HepG2 (cell line): ENCODE measurements around the gene IGFN1. TPM values are rescaled to one million over a fixed set of nuclear protein-coding genes. Genes with fewer than 3 reads are reported as not detected.

ENCODE experiments used
- ATAC-seq: fragments of 200-7000 bp; cut with Tn5 transposase; 3 replicates; pipeline ENCODE4 v1.9.1; 2020; ENCODE audit warnings: mild to moderate bottlenecking, moderate library complexity
- BruUV-seq: library from RNA; stranded (reverse); fragments of 400-500 nt; replicated peaks from 2 replicates; lab custom pipeline; 2021; lab: Mats Ljungman, UMichigan
- CTCF ChIA-PET: fragments of 300-600 bp; formaldehyde crosslinking; extraction: SDS; loops from one replicate; lab custom pipeline; 2021; ENCODE audit warnings: low total read pairs, inconsistent platforms, low intra/inter-chr PET ratio; lab: Yijun Ruan, JAX
- POLR2A ChIA-PET: fragments of 350-600 bp; sonication (Branson Sonifier 250); formaldehyde crosslinking; loops from one replicate; lab custom pipeline; 2020; ENCODE audit warnings: antibody characterized with exemption, inconsistent platforms; lab: Yijun Ruan, JAX
- DNase-seq: peaks from one replicate; pipeline ENCODE4 v3.0.0-alpha.2; 2015; ENCODE audit warnings: low spot score
- FAIRE-seq: peaks from 3 replicates; lab custom pipeline; 2011; peaks lifted over from hg19 to GRCh38; lab: Jason Lieb, UNC
- H2AFZ ChIP-seq: one replicate; pipeline ENCODE4 v1.6.1; 2011; ENCODE audit warnings: low read length, inconsistent platforms
- H3K27ac ChIP-seq: fragments of 300-600 bp; 3 replicates; pipeline ENCODE4 v1.8.0; 2011; ENCODE audit warnings: mixed run types, mild to moderate bottlenecking, mixed read lengths, low read length, inconsistent platforms; ENCODE audit not compliant: insufficient read depth; ENCODE audit errors: extremely low read length
- H3K27me3 ChIP-seq, 2 experiments: fragments of 200-600 bp in 1 of 2; 2 replicates in 1 of 2; 3 replicates in 1 of 2; pipeline versions ENCODE4 v1.6.0 to v1.8.0; 2011; ENCODE audit warnings: low read length in 2 of 2, mild to moderate bottlenecking in 2 of 2, moderate library complexity in 2 of 2, inconsistent platforms in 1 of 2; ENCODE audit not compliant: insufficient read depth in 2 of 2, control insufficient read depth in 1 of 2
- H3K36me3 ChIP-seq, 2 experiments: fragments of 200-600 bp in 1 of 2; replicated peaks in 1 of 2; 2 replicates in 1 of 2; 3 replicates in 1 of 2; pipeline versions ENCODE4 v1.5.1 to v1.8.0; 2011; ENCODE audit warnings: low read length in 2 of 2, inconsistent platforms in 1 of 2; ENCODE audit not compliant: insufficient read depth in 2 of 2, control insufficient read depth in 1 of 2
- H3K4me1 ChIP-seq: 2 replicates; pipeline ENCODE4 v1.5.1; 2012; ENCODE audit warnings: low read length, inconsistent platforms; ENCODE audit not compliant: insufficient read depth
- H3K4me2 ChIP-seq: 2 replicates; pipeline ENCODE4 v1.6.0; 2011; ENCODE audit warnings: low read depth, low read length, inconsistent platforms
- H3K4me3 ChIP-seq, 3 experiments: fragments of 200-600 bp in 1 of 3; sonication (generic), shearing (Covaris generic) in 1 of 3; replicated peaks in 1 of 3; 2 replicates each; pipeline ENCODE4 v1.5.1; 2011 to 2016; ENCODE audit warnings: low read length in 3 of 3, inconsistent platforms in 2 of 3, low read depth in 2 of 3, mild to moderate bottlenecking in 2 of 3, control low read depth in 1 of 3, mixed read lengths in 1 of 3; ENCODE audit not compliant: insufficient read depth in 1 of 3
- H3K79me2 ChIP-seq: one replicate; pipeline ENCODE4 v1.6.1; 2011; ENCODE audit warnings: low read length, inconsistent platforms; ENCODE audit not compliant: insufficient read depth
- H3K9ac ChIP-seq: 2 replicates; pipeline ENCODE4 v1.6.0; 2011; ENCODE audit warnings: mild to moderate bottlenecking, low read depth, low read length, inconsistent platforms; ENCODE audit not compliant: insufficient read depth
- H3K9me3 ChIP-seq: 2 replicates; pipeline ENCODE4 v1.5.1; 2012; ENCODE audit warnings: mild to moderate bottlenecking, low read length
- H4K20me1 ChIP-seq: 2 replicates; pipeline ENCODE4 v1.6.0; 2011; ENCODE audit warnings: inconsistent platforms, mild to moderate bottlenecking, low read length, moderate library complexity; ENCODE audit not compliant: insufficient read depth
- ARNTL ChIP-seq: sonication (generic); formaldehyde crosslinking; IDR thresholded peaks from 2 replicates; pipeline ENCODE4 v1.4.0; 2020; ENCODE audit warnings: mild to moderate bottlenecking, missing genetic modification reagents
- FOXK1 ChIP-seq: sonication (generic); formaldehyde crosslinking; IDR thresholded peaks from 2 replicates; pipeline ENCODE4 v1.4.0; 2020; ENCODE audit warnings: low read depth, missing genetic modification reagents, borderline replicate concordance
- HMG20B ChIP-seq: conservative IDR thresholded peaks from 2 replicates; pipeline ENCODE4 v1.6.1; 2016; ENCODE audit warnings: missing genetic modification reagents, missing compliant biosample characterization
- ISL2 ChIP-seq: sonication (generic); formaldehyde crosslinking; IDR thresholded peaks from 2 replicates; pipeline ENCODE4 v1.5.0; 2020; ENCODE audit warnings: missing genetic modification reagents
- PCBP1 ChIP-seq: fragments of 200-400 bp; formaldehyde crosslinking; IDR thresholded peaks from 2 replicates; pipeline ENCODE4 v1.6.1; 2017; ENCODE audit warnings: mild to moderate bottlenecking, low read depth, low read length, borderline replicate concordance
- POLR2G ChIP-seq: fragments of 200-400 bp; formaldehyde crosslinking; IDR thresholded peaks from 2 replicates; pipeline ENCODE4 v1.6.1; 2018; ENCODE audit warnings: mild to moderate bottlenecking, low read depth, low read length, moderate library complexity
- PPARG ChIP-seq: conservative IDR thresholded peaks from 2 replicates; pipeline ENCODE4 v1.6.1; 2016; ENCODE audit warnings: missing biosample characterization, missing genetic modification reagents
- SMARCC2 ChIP-seq: fragments of 450-650 bp; IDR thresholded peaks from 2 replicates; pipeline ENCODE4 v1.6.1; 2017; ENCODE audit warnings: antibody characterized with exemption, mild to moderate bottlenecking
- TOPORS ChIP-seq: sonication (generic); formaldehyde crosslinking; IDR thresholded peaks from 2 replicates; pipeline ENCODE4 v1.8.0; 2023; ENCODE audit warnings: mild to moderate bottlenecking, missing genetic modification reagents
- ZBTB8A ChIP-seq: sonication (generic); formaldehyde crosslinking; IDR thresholded peaks from 2 replicates; pipeline ENCODE4 v1.4.0; 2020; ENCODE audit warnings: mild to moderate bottlenecking, low read depth, missing genetic modification reagents, borderline replicate concordance
- ZNF547 ChIP-seq: sonication (generic); formaldehyde crosslinking; IDR thresholded peaks from 2 replicates; pipeline ENCODE4 v1.5.1; 2020; ENCODE audit warnings: mild to moderate bottlenecking, missing genetic modification reagents
- ZSCAN20 ChIP-seq: sonication (generic); formaldehyde crosslinking; IDR thresholded peaks from 2 replicates; pipeline ENCODE4 v1.4.0; 2020; ENCODE audit warnings: missing genetic modification reagents, mild to moderate bottlenecking, borderline replicate concordance
- WGBS: methylation state at CpG from one replicate; pipeline ENCODE4 v1.1.6; 2017; ENCODE audit warnings: low lambda C conversion rate; 5-methylcytosine and 5-hydroxymethylcytosine counted together
- in situ Hi-C: cut with HindIII; loops from 2 replicates; pipeline ENCODE4 v1.10.0; 2017; ENCODE audit warnings: low pct_unique_long_range_greater_than_20kb; ENCODE audit not compliant: extremely low pct_ligation_motif_present
- intact Hi-C: fragments of 100-400 bp; cut with micrococcal nuclease; formaldehyde crosslinking; loops from one replicate; pipeline ENCODE4 v1.10.0; 2022; ENCODE audit not compliant: unreplicated experiment
- polyA plus RNA-seq, 8 experiments: library from polyadenylated mRNA; depleted of rRNA in 3 of 8; stranded (reverse) in 7 of 8; unstranded in 1 of 8; fragments of >200 nt; fragmentation: Illumina TruSeq in 4 of 8; extraction: Trizol in 4 of 8; gene quantifications; 2 replicates each; pipeline versions ENCODE4 v1.2.1 to v1.2.3, GENCODE V29; 2011 to 2016; ENCODE audit warnings: low read depth in 4 of 8, missing spikeins in 1 of 8, mixed read lengths in 1 of 8; ENCODE audit not compliant: insufficient read depth in 1 of 8
- total RNA-seq, 5 experiments: library from RNA; depleted of rRNA; stranded (reverse); fragments of >200 nt; fragmentation: Illumina TruSeq; extraction: Trizol; gene quantifications; 2 replicates each; pipeline ENCODE4 v1.2.3, GENCODE V29; 2016; ENCODE audit warnings: low read depth in 1 of 5
- TF ChIP-seq, protein P1 (sequence below): sonication (generic); formaldehyde crosslinking; IDR thresholded peaks from 2 replicates; pipeline ENCODE4 v1.8.0; 2022; ENCODE audit warnings: mild to moderate bottlenecking, missing genetic modification reagents, borderline replicate concordance
- TF ChIP-seq, protein P2 (sequence below): sonication (generic); formaldehyde crosslinking; IDR thresholded peaks from 2 replicates; pipeline ENCODE4 v1.4.0; 2020; ENCODE audit warnings: missing genetic modification reagents
- TF ChIP-seq, protein P3 (sequence below): sonication (generic); formaldehyde crosslinking; IDR thresholded peaks from 2 replicates; pipeline ENCODE4 v1.4.0; 2020; ENCODE audit warnings: missing genetic modification reagents, borderline replicate concordance
- TF ChIP-seq, protein P4 (sequence below): sonication (generic); formaldehyde crosslinking; conservative IDR thresholded peaks from 2 replicates; pipeline ENCODE4 v1.8.0; 2022; ENCODE audit warnings: missing genetic modification reagents

IGFN1 gene
- total and polyA plus RNA-seq, 2 of the 13 experiments (the other 11 are each of a cell fraction or from before 2014, with no cell fraction given), result 0.04 to 0.05 TPM

DNA sequence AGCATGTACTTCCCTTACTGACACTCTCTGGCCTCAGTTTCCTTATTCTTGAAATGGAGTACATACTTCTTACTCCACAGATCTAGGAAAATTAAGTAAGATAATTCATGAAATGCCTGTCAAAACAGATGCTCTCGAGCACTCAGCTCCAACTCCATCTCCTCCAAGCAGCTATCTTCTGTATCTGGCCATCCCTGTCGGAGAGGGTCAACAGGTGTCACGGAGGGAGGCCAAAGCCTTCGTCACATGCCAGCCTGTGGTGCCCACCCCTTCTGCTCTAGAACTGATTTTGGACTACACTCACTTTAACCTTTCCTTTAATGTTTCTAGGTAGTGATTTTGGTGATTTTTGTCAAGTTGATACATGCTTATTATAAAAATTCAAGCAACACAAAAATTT lies 73.9 kb downstream of the IGFN1 start (continued):
- TF ChIP-seq, protein P1, sequence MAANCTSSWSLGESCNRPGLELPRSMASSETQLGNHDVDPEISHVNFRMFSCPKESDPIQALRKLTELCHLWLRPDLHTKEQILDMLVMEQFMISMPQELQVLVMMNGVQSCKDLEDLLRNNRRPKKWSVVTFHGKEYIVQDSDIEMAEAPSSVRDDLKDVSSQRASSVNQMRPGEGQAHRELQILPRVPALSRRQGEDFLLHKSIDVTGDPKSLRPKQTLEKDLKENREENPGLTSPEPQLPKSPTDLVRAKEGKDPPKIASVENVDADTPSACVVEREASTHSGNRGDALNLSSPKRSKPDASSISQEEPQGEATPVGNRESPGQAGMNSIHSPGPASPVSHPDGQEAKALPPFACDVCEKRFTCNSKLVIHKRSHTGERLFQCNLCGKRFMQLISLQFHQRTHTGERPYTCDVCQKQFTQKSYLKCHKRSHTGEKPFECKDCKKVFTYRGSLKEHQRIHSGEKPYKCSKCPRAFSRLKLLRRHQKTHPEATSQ (CRISPR knock-in tag), result no peak
- TF ChIP-seq, protein P2, sequence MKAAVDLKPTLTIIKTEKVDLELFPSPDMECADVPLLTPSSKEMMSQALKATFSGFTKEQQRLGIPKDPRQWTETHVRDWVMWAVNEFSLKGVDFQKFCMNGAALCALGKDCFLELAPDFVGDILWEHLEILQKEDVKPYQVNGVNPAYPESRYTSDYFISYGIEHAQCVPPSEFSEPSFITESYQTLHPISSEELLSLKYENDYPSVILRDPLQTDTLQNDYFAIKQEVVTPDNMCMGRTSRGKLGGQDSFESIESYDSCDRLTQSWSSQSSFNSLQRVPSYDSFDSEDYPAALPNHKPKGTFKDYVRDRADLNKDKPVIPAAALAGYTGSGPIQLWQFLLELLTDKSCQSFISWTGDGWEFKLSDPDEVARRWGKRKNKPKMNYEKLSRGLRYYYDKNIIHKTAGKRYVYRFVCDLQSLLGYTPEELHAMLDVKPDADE, result no peak
- TF ChIP-seq ZNF547 (CRISPR knock-in tag), result no peak
- no peak for TF ChIP-seq ARNTL (CRISPR knock-in tag)
- no peak for TF ChIP-seq ISL2 (CRISPR knock-in tag)

DNA sequence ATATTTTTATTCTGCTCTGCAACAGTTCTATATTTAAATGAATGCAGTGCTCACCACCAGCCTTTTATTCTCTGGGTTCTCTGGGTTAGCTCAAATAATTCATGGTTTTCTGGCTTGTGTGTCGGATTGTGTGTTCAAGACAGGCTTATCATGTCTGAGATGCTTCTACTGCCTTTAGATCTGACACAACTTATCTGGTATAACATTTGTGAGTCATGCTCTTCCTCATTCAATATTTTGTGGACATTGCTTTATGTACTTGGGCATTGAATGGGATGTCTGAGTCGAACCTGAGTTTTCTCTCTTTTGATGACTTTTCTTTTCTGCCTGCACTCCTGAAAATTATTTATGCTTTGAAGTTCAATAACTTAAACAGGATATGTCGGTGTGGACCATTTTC lies 75.1 kb downstream of the IGFN1 start:
- intact Hi-C loops (no loop called here), in situ Hi-C loops (no loop called here)
- TF ChIP-seq HMG20B (CRISPR knock-in tag), result no peak
- TF ChIP-seq, protein P3, sequence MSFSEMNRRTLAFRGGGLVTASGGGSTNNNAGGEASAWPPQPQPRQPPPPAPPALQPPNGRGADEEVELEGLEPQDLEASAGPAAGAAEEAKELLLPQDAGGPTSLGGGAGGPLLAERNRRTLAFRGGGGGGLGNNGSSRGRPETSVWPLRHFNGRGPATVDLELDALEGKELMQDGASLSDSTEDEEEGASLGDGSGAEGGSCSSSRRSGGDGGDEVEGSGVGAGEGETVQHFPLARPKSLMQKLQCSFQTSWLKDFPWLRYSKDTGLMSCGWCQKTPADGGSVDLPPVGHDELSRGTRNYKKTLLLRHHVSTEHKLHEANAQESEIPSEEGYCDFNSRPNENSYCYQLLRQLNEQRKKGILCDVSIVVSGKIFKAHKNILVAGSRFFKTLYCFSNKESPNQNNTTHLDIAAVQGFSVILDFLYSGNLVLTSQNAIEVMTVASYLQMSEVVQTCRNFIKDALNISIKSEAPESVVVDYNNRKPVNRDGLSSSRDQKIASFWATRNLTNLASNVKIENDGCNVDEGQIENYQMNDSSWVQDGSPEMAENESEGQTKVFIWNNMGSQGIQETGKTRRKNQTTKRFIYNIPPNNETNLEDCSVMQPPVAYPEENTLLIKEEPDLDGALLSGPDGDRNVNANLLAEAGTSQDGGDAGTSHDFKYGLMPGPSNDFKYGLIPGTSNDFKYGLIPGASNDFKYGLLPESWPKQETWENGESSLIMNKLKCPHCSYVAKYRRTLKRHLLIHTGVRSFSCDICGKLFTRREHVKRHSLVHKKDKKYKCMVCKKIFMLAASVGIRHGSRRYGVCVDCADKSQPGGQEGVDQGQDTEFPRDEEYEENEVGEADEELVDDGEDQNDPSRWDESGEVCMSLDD (CRISPR knock-in tag), result no peak
- TF ChIP-seq ZSCAN20 (CRISPR knock-in tag), result no peak
- no peak for TF ChIP-seq TOPORS
- TF ChIP-seq PCBP1, result no peak
- no peak for TF ChIP-seq FOXK1 (CRISPR knock-in tag)
- TF ChIP-seq, protein P4, sequence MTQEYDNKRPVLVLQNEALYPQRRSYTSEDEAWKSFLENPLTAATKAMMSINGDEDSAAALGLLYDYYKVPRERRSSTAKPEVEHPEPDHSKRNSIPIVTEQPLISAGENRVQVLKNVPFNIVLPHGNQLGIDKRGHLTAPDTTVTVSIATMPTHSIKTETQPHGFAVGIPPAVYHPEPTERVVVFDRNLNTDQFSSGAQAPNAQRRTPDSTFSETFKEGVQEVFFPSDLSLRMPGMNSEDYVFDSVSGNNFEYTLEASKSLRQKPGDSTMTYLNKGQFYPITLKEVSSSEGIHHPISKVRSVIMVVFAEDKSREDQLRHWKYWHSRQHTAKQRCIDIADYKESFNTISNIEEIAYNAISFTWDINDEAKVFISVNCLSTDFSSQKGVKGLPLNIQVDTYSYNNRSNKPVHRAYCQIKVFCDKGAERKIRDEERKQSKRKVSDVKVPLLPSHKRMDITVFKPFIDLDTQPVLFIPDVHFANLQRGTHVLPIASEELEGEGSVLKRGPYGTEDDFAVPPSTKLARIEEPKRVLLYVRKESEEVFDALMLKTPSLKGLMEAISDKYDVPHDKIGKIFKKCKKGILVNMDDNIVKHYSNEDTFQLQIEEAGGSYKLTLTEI (CRISPR knock-in tag), result no peak
- no peak for TF ChIP-seq SMARCC2
- TF ChIP-seq PPARG, result no peak
- no peak for TF ChIP-seq POLR2G
- no peak for TF ChIP-seq ZBTB8A (CRISPR knock-in tag)

More for the DNA sequence above, 75.1 kb downstream of the IGFN1 start:
- BruUV-seq, result no TSS peak
- no peak overlapping the region for H3K27ac ChIP-seq
- H3K27me3 ChIP-seq, result peaks cover 7 to 45% of the 10 kb centered on the region in 2 experiments; a peak in 4 of 5 replicates
- no peak overlapping the region for H3K4me3 ChIP-seq
- H3K79me2 ChIP-seq, result no peaks in the 10 kb centered on the region
- no peak for DNase-seq
- ChIA-PET CTCF (no interaction called here), POLR2A (no interaction called here)
- H3K36me3 ChIP-seq, result no peaks in the 10 kb centered on the region
- no peaks in the 10 kb centered on the region for H4K20me1 ChIP-seq
- H3K9me3 ChIP-seq, result no peaks in the 10 kb centered on the region
- no peak overlapping the region for H3K4me2 ChIP-seq
- H3K4me1 ChIP-seq, result no peaks in the 10 kb centered on the region
- no peak overlapping the region for H2AFZ ChIP-seq
- WGBS, result under 1% methylated on average over 3 of the region's 3 CpGs
- no peak for FAIRE-seq
- no peak overlapping the region for H3K9ac ChIP-seq
- no peak for ATAC-seq
